Measurements from ENCODE around the gene MSRB1.
"Not testable (repeated sequence)": the region's sequence is repeated elsewhere in the genome, so short reads cannot be mapped to it uniquely, and the experiment has no call there.

MSRB1 gene

DNA sequence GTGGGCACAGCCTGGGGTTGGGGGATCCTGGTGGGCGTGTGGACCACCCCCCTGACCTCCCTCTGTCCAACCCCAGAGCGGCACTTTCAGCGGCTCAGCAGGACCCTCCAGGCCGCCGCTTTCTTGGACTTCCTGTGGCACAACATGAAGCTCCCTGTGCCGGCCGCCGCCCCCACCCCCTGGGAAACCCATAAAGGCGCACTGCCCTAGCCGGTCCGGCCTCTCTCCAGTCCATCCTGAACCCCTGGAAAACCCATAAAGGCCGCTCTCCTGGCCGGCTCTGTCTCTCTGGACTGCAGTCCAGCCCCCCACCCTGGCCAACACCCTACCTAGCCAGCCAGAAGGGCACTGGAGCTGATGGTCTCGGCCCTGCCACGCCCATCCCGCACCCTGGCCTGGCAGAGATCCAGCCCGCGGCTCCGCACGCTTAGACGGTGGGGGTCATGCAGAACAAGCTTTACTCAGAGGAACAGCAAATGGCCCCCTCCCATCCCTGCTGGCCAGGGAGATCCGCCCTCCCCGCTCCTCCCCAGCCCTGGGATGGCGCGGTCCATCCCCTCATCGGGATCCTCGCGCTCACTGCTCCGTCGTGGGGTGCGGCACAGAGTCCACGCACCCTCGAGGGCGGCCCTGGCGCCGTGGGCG lies 35.6 kb upstream of the MSRB1 start:
- DNase-seq: no peak

DNA sequence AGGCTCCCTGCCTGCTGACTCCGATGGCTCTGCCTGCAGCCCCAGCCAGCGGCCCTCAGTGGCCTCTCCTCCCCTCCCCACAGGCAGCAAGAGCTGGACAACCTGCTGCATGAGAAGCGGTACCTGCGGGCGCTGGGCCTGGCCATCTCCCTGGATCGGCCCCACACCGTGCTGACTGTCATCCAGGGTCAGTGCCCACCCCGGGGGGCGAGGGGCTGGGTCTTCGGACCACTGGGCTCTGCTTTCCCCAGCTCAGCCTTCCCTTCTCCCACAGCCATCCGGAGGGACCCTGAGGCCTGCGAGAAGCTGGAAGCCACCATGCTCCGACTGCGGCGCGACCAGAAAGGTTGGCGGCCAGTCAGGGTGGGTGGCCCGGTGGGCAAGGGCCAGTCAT lies 34.9 kb upstream of the MSRB1 start:
- no peak for DNase-seq

DNA sequence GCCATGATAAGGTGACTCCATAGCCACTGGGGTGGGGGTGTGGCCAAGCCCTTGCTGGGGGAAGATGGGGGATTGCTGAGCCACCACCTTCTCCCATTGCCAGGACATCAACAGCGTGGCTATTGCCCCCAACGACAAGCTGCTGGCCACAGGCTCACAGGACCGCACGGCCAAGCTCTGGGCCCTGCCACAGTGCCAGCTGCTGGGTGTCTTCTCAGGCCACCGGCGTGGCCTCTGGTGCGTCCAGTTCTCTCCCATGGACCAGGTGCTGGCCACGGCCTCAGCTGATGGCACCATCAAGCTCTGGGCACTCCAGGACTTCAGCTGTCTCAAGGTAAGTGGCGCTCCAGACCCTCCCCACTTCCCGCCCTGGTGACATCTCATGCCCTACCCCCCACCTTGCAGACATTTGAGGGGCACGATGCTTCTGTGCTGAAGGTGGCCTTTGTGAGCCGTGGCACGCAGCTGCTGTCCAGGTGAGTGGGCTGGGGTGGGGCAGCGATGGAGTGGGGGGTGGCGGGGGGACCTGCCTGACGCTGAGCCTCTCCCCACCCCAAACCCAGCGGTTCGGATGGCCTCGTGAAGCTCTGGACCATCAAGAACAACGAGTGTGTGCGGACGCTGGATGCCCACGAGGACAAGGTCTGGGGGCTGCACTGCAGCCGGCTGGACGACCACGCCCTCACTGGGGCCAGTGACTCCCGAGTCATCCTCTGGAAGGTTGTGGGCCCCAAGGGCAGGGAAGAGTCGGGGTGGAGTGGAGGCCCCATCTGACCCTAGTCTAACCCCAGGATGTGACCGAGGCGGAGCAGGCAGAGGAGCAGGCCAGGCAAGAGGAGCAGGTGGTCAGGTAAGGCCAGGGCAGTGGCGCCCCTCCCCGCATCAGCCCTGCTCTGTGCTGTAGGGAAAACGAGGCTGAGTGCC lies 34.2 kb upstream of the MSRB1 start:
- no peak for DNase-seq

DNA sequence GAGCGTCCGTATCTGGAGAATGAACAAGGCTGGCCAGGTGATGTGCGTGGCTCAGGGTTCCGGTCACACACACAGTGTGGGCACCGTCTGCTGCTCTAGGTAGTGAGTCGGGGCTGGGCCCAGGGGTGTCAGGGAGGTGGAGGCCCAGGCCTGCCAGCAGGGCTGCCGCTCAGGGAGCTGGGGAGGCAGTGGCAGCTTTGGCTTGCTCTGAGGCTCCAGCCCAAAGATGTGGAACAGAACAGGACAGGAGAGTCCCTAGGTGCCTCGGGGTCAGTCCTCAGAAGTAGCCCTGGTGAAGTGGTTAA lies 33.2 kb upstream of the MSRB1 start:
- DNase-seq: no peak

DNA sequence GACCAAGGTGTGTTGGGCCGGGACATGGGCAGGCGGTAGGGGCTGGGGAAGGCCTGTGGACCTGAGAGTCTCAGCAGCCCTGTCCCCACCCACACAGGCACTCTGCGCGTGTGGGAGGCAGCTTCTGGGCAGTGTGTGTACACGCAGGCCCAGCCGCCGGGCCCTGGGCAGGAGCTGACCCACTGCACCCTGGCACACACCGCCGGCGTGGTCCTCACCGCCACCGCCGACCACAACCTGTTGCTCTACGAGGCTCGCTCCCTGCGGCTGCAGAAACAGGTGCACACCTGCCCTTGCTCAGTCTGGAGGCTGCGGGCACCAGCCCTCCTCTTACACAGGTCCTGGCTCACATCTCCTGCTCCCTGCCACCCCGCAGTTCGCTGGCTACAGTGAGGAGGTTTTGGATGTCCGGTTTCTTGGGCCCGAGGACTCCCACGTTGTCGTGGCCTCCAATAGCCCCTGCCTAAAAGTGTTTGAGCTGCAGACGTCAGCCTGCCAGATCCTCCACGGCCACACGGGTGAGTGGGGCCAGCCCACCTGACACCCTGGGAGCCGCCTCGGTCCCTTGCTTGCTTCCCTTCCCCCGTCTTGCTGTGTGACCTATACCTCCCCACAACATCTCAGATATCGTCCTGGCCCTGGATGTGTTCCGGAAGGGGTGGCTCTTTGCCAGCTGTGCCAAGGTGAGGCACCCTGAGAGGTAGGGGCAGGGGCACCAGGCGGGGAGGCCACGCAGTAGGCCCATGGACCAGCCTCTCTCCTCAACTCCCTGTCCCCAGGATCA lies 32.6 kb upstream of the MSRB1 start:
- DNase-seq: no peak

DNA sequence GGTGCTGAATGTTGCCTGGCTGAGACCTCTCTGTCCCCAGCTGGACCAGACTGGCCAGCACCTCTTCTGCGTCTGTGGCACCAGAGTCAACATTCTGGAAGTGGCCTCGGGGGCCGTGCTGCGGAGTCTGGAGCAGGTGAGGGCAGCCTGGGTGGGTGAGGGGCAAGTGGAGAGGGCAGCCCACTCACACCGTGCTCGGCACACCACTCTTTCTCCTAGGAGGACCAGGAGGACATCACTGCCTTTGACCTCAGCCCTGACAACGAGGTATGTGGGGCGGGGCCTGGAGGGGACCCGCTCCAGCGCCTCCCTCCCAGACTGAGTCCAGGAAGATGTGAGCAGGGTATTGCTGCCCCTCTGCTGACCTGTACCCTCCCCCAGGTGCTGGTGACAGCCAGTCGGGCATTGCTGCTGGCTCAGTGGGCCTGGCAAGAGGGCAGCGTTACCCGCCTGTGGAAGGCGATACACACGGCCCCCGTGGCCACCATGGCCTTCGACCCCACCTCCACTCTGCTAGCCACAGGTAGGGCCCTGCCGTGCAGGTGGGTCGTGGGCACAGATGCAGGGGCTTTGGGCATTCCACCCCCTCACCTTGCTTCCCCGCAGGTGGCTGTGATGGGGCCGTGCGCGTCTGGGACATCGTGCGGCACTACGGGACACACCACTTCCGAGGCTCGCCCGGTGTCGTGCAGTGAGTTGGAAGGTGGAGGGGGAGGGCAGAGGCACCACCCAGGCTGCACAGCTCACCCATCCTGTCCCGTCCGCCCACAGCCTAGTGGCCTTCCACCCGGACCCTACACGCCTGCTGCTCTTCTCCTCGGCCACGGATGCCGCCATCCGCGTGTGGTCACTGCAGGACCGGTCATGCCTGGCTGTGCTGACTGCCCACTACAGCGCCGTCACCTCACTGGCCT lies 31.4 kb upstream of the MSRB1 start:
- no peak for DNase-seq

DNA sequence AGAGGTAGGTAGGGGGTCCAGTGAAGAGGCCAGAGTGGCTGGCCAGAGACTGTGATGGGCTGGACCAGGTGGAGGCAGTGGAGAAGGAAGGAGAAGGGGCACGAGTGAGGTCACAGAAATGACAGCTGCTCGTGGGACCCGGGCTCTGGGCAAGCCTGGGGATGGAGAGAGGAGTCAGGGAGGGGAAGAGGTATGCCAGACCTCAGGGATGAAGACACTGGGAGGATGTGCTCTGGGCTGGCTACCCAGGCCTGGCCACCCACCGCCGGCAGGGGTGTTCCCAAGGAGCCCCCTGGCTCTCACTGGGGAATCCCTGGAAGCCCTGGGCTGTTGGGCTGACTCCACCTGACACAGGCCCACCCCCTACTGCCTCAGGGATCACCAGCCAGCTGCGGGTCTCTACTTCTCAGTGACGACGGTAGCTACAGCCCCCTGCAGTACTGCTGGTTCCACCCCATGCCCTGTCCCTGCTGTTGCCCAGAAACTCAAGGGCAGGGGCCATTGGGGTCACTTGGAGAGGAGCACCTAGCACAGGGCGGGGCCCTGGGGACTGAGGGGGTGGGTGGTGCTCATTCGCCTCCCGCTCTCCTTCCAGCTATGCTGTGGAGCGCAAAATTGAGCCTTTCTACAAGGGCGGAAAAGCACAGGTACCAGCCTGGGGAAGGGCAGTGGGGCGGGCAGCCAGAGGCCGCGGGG lies 30.6 kb upstream of the MSRB1 start:
- no peak for DNase-seq

DNA sequence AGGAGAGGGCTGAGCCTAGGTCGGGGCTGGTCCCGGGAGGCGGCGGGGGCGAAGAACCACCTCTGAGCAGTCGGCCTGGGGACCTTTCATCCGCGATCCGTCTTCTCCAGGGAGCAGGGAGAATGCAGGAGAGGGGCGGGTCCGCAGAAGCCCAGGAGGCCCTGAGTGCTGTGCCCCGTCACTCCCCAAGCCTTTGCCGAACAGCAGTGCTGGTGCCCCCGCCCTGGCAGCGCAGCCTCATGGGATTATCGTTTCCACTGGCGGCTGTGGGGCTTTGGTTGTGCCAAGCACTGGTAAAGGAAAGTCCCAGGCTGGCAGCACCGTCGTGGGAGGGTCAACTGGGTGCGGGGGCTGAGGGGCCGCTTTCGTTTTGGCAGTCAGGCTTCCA lies 29.5 kb upstream of the MSRB1 start:
- peak; percentile 47 for DNase-seq

DNA sequence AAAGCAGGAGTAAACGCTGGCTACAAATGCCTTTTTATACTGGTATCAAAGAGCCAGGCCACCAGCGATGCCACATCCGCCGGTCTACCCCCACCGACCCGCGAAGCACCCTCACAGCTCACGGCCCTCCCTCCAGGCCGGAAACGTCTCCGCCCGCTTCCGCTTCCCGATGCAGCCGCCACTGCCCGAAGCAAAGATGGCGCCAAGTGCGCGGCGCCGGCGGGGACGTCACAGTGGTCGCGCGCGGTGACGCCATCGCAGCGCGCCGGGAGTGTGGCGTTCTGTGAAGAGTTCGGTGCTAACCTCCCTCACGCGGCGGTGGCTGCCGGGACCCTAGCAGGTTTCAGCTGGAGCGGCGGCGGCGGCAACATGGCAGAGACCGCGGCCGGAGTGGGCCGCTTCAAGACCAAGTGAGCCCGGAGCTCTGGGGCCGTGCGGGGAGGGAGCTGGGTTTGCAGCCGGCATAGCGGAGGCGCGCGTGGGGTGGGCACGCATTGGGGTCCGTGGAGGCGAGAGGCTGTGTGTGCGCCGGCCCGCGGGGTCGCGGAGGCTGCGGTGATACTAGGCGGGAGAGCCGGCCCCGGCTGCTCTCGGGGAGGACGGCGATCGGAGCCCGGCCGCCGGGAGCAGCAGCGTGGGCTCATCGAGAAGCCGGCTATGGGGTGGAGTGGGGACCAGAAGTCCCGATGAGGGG lies 28.9 kb upstream of the MSRB1 start, which contains the start of gene TBL3:
TSS of gene TBL3 (plus strand) at position 258 of the 694 bp plus-strand sequence. CDS start at position 370, 112 bp downstream.
- DNase-seq: peak; percentile 95

DNA sequence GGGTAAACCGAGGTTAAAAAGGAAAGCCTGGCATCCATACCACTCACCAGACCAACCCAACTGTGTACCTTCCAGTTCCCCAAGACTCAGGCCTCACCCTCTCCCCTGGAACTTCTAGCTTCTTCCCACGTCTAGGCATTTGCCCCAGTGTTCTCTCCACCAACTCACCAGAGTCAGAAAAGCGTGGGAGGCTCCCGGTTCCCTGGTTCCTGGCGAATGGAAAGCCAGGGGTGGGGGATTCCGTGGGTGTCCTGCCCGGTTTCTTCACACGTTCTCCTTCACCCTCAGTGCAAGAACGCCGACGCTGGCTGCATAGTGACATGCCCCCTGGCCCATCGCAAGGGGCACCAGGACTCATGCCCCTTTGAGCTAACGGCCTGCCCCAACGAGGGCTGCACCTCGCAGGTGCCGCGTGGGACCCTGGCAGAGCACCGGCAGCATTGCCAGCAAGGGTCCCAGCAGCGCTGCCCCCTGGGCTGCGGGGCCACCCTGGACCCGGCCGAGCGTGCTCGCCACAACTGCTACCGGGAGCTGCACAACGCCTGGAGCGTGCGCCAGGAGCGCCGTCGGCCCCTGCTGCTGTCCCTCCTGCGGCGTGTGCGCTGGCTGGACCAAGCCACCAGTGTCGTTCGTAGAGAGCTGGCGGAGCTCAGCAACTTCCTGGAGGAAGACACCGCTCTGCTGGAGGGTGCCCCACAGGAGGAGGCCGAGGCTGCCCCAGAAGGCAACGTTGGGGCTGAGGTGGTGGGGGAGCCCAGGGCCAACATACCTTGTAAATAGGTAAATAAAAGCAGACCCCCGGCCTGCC lies 25.4 kb upstream of the MSRB1 start:
- no peak for DNase-seq

DNA sequence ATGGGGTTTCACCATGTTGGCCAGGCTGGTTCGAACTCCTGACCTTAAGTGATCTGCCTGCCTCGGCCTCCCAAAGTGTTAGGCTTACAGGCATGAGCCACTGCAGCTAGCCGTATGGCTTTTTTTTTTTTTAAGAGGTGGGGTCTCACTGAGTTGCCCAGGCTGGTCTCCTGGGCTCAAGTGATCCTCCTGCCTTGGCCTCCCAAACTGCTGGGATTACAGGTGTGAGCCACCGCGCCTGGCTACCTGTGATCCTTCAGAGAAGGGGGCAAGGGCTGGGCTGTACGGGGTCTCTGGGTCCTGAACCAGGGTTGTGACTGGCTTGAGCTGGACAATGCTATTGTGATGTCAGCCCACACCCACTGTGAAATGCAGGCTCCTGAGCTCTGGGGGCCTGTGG lies 23.5 kb upstream of the MSRB1 start, which contains the start of gene RNF151:
TSS of gene RNF151 (plus strand) at position 397 of the 400 bp plus-strand sequence. CDS start 26 bp downstream, outside the sequence.
- no peak for DNase-seq

DNA sequence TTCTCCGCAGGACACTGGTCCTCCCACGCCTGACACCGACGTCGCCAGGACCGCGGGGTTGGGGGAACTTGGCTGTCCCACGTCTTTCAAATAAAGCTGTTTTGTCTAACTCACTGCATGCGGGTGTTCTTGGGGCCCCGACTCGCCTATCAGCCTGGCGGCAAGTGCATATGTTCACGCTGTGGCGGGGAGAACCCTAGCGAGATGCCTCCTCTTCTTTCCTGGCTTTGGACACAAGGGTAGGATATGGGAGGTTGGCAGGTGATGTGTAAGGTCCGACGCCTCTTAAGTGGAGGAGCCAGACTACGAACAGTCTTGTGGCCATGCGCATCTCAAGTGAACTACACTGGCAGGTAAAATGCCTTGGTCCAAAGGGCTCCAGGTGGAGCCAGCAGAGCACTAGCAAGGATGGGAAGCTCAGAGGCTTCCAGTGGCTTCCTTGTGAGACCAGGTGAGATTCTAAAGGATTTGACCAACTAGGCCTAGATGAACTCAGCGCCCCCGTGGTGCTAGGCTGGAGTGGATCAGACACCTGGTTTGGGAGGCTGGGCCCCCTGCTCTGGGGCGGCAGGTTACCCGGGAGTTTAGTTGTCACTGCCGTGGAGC lies 22.5 kb upstream of the MSRB1 start:
- DNase-seq: peak; percentile 31

DNA sequence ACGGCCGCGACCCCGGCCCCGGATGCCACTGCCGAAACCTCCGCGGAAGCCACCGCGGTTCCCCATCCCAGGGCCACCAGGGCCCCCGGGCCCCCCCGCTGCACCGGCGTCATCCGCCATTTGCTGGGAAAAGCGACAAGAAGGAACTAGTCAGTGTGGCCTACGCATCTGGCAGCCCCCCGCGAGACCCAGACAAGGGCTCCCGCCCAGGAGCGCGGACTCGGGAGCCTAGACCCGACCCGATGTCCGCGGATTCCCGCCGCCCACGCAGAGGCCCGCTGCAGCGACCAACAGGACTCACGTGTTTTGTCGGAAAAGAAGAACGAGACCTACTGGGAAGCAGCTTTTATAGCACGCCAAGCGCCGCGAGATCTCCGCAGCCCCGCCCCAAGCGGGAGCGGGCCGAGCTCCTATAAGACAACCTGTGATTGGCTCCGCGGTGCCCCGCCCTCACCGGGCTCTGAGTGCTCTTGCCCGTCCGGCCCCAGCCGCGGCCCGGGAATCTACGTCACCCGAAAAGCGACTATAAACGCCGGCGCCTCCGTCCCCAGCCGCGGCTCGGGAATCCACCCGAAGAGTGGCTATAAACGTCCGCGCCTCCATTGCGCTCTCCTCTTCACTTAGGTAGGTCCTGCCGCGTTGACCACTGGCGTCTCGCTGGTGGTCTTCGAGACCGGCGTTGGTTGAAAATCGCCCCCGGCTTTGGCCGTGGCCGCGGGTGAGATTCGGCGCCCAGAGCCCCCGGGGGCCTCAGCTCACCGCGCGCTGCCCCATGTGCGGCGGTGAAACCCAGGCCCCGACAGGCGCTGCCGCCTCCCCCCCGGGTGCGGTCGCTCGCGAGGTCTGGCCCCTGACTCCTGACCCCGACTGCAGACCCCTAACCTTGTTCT lies 21.8 kb upstream of the MSRB1 start, which contains the start of gene RPS2:
TSS of gene RPS2 (minus strand) at position 321 of the 890 bp plus-strand sequence. CDS start at position 120, 201 bp downstream.
- DNase-seq: peak; percentile 100

DNA sequence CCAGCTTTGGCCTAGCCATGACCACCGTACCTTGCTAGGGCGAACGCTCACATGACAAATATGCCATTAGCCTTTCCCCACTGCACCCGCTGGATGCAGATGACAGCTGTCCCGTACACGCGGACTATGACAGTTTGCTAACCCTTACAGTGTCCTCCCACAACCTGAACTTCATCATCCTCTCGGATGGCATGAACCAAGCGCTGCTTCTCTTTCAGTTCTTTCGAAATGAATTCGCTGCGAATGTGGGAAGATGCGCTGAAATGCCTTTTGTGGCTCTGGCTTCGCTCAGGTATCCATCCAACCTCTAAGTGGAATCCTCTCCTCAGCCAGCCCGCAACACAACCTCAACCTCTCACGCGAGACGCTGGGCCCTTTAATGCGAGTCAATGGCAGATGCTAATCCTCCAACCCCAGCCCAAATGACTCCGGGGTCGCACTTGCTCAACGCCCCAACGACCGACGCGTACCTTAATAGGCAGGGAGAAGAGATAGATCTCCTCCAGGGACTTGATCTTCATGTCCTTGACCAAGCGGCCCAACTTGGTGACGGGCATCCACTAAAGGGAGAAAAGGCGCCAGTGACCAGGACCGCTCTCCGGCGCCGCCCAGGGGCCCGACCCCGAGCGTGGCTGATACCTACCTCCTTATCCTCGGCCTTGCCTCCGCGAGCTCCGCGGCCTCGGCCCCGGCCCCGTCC lies 21.0 kb upstream of the MSRB1 start:
- DNase-seq: peak; percentile 50

DNA sequence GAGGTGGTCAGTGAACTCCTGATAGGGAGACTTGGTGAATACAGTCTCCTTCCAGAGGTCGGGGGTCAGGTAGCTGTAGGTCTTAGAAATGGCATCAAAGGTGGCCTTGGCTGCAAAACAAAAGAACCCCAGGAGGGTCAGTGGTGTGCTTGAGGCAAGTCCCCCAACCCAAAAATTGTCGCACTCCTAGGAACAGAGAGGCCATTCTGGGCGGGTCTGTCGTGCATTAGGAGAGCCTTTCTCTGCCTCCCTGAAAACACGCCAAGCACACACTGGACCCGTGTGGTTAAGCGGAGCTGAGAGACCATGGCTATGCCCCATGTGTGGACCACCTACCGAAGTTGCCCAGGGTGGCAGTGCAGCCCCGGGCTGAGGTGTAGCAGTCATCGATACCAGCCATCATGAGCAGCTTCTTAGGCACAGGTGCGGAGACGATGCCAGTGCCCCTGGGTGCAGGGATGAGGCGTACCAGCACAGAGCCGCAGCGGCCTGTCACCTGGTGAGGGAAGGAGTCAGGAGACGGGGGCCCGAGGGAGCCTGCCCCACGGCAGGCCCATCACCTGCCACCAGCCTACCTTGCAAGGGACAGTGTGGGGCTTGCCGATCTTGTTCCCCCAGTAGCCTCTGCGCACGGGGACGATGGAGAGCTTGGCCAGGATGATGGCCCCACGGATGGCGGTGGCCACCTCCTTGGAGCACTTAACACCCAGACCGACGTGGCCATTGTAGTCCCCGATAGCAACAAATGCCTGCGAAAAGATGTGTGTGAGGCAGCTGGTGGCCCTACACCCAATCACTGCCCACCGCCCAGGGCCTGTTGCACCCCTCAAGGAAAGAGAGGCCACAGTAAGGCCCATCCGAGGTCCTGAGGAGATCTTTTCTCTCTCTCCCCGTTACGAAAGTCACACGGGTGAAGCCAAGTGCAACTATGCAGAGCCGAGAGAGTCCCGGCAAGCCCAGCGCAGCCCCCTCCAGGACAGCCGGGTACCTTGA lies 19.5 kb upstream of the MSRB1 start:
- DNase-seq: not testable (repeated sequence)

DNA sequence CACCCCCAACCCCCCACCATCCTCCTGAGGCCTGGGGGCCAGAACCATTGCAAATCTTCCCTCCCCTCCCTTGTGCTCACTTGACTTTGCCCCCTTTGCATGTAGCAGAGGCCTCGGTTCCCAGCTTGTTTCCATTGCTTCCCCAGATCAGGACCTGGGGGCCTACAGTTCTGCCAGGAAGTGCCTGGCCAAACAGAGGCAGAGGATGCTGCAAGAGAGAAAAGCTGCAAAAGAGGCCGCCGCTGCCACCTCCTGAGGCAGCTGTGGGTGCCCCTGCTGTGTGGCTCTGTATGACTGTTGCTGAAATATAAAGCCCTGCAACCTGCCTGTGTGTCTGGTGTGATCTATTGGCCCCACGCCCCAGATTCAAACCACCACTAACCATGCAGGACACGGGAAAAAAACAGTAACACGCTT lies 18.7 kb upstream of the MSRB1 start:
- DNase-seq: peak; percentile 74

Measured in NCI-H82 (cell line).